Measurements from ENCODE around the gene ZFAND3.

GRCh38 chr6:38063973-38064372 lies 244.4 kb downstream of the ZFAND3 start:
- no peak for TF ChIP-seq EZH2 (IDR thresholded peaks at IDR 0.05)
- no peak for TF ChIP-seq POLR2A (IDR thresholded peaks at IDR 0.05; ENCODE audit: borderline replicate concordance, extremely low read depth, insufficient read depth, insufficient read length)
- TF ChIP-seq, protein P1, sequence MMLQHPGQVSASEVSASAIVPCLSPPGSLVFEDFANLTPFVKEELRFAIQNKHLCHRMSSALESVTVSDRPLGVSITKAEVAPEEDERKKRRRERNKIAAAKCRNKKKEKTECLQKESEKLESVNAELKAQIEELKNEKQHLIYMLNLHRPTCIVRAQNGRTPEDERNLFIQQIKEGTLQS (IDR thresholded peaks at IDR 0.05), result no peak
- TF ChIP-seq, protein P2, sequence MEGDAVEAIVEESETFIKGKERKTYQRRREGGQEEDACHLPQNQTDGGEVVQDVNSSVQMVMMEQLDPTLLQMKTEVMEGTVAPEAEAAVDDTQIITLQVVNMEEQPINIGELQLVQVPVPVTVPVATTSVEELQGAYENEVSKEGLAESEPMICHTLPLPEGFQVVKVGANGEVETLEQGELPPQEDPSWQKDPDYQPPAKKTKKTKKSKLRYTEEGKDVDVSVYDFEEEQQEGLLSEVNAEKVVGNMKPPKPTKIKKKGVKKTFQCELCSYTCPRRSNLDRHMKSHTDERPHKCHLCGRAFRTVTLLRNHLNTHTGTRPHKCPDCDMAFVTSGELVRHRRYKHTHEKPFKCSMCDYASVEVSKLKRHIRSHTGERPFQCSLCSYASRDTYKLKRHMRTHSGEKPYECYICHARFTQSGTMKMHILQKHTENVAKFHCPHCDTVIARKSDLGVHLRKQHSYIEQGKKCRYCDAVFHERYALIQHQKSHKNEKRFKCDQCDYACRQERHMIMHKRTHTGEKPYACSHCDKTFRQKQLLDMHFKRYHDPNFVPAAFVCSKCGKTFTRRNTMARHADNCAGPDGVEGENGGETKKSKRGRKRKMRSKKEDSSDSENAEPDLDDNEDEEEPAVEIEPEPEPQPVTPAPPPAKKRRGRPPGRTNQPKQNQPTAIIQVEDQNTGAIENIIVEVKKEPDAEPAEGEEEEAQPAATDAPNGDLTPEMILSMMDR (IDR thresholded peaks at IDR 0.05 in 2 of 3, conservative IDR thresholded peaks at IDR 0.05 in 1 of 3; ENCODE audit: borderline replicate concordance in 1 of 3, insufficient read depth in 1 of 3, low read depth in 2 of 3, low read length in 2 of 3), result no peak
- TF ChIP-seq CBX3 (IDR thresholded peaks at IDR 0.05; ENCODE audit: low read depth), result no peak
- TF ChIP-seq, protein P3, sequence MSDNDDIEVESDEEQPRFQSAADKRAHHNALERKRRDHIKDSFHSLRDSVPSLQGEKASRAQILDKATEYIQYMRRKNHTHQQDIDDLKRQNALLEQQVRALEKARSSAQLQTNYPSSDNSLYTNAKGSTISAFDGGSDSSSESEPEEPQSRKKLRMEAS (IDR thresholded peaks at IDR 0.05), result no peak
- TF ChIP-seq TCF7L2 (IDR thresholded peaks at IDR 0.05; ENCODE audit: borderline replicate concordance, extremely low read depth, insufficient read depth, insufficient read length), result no peak
- no peak for TF ChIP-seq RAD21 (IDR thresholded peaks at IDR 0.05; ENCODE audit: low read depth)
- TF ChIP-seq YY1 (IDR thresholded peaks at IDR 0.05; ENCODE audit: extremely low read depth, insufficient replicate concordance, low read depth, low read length), result no peak
- TF ChIP-seq POLR2AphosphoS5 (IDR thresholded peaks at IDR 0.05; ENCODE audit: low read depth, low read length), result no peak
